ENCODE measurements around the gene TMPRSS6.

TMPRSS6 gene

GRCh38 chr22:37049224-37049623 is 60.3 kb downstream of the TMPRSS6 start:
- no peak for DNase-seq

GRCh38 chr22:37048133-37048532 is 61.4 kb downstream of the TMPRSS6 start:
- DNase-seq: no peak

DNA sequence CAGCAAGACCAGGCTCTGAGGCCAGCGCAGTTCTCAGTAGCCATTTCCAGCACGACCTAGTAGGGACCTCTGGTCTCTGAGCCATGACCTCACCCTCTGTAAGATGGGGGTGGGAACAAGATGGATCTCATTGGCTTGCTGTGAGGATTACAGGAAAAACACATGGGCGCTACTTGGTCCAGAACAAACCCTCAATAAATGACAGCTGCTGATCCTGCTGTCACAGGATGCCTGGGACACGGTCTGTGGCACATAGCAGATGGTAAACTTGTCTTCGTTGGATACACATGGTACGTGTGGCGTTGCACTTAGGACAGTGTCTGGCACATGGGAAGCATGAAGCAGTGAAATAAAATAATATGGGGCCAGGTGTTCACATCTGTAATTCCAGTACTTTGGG is 62.5 kb downstream of the TMPRSS6 start:
- no peak for DNase-seq

- DNase-seq: no peak
Observed at GRCh38 chr22:37046589-37046988, 62.9 kb downstream of the TMPRSS6 start.

- no peak for DNase-seq
Observed at GRCh38 chr22:37045958-37046357, 63.6 kb downstream of the TMPRSS6 start.

- DNase-seq: no peak
Observed at GRCh38 chr22:37044634-37045625, 64.6 kb downstream of the TMPRSS6 start.

DNA sequence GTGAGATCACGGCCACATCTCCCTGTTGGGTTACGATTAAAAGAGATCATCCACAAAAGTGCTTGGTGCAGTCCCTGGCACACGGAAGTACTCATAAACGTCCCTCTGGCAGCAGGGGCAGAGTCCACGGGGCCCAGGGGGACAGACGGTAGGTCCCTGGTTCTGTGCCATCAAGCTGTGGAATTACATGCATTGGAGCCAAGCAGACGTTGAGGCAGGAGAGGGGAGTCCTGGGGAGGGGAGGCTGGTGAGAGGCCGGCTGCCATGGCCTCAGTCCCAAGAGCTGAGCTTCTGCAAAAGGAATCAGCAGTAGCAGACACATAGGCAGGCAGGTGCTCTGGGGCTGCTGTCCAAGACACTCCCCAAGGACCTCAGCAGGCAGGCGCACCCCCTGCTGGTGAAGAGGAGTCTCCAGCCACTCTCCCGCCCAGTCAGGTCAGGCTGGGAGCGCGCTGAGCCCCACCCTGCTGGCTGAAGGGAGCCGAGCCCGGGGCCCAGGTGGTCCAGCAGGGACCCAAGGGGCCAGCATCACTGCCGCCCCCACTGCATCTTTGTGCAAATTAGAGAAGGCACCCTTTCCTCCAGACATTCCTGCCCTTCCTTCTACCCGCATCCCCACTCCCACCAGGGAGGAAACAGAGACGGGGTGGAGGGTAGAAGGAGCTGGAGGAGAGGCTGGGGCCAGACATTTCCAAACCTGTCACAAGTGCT is 65.5 kb downstream of the TMPRSS6 start:
- DNase-seq: no peak

DNA sequence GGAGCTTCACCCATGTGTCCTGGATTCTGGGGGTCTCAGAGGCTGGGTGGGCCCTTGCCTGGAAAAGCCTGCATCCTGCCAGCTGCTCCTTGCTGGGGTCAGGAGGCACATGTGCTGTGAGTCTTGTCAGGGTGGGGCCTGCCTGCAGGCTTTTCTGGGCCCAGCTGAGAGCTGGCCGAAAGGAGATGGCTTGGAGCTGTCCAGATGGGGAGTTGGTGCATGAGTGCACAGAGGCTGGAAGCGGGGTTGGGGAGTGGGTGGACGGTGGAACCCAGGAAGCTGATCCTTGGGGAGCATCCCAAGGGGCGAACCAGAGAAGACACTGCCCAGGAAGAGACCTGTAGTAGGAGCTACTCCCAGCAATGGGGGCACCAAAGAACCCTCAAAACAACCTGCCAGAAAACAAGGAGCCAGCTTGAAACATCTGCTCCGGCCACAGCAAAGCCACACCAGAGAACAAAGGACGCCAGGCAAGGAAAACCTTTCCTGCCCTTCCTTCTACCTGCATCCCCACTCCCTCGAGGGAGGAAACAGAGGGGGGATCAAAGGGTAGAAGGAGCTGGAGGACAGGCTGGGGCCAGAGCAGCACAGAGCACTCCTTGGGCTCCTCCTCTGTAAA is 66.2 kb downstream of the TMPRSS6 start:
- DNase-seq: no peak

- DNase-seq: no peak
Observed at GRCh38 chr22:37039466-37039865, 70.0 kb downstream of the TMPRSS6 start.

- no peak for DNase-seq
Observed at GRCh38 chr22:37037669-37038068, 71.8 kb downstream of the TMPRSS6 start.

GRCh38 chr22:37036655-37037377 is 72.7 kb downstream of the TMPRSS6 start:
- DNase-seq: no peak

- DNase-seq: no peak
Observed at GRCh38 chr22:37033605-37034430, 75.7 kb downstream of the TMPRSS6 start.

DNA sequence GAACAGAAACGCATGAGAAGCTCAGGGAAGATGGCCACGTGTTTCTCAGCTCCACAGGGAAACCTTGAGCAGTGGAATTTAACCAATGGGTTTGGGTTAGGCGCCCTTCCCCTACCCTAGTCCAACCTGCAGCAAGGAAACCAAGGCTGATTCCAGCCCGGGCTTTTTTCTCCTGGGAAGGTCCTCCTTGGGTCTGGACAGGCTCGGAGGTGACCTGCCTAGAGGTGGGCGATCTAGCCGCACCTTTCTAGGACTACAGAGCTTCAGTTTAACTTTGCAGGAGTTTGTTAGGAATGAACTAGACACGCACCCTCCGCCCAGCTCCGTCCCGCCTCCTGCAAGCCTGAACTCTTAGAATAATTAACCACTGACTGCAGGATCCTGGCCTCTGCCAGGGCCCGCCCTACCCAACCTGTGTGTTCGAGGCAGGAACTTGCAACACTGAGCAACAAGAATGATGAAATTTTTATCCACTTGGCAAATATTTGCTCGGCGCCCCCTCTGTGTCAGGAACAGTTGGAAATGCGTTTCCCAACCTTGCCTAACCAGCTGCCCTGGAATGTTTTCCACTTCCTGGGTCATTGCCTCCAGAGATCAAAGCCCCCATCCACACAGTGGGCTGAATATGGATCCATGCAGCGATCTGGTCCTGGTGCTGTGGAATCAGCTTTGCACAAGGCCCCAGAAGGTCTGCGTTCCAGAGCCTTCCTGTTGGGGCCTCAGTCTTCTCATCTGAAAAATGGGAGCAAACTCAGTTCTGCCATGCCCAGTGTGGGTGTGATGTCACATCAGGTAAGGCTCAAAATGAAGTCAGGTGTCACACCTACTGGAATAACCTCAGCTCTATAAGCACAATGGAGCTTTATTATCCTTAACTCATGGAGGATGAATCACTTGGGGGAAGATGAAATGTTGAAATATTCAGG is 76.7 kb downstream of the TMPRSS6 start:
- no peak for DNase-seq

DNA sequence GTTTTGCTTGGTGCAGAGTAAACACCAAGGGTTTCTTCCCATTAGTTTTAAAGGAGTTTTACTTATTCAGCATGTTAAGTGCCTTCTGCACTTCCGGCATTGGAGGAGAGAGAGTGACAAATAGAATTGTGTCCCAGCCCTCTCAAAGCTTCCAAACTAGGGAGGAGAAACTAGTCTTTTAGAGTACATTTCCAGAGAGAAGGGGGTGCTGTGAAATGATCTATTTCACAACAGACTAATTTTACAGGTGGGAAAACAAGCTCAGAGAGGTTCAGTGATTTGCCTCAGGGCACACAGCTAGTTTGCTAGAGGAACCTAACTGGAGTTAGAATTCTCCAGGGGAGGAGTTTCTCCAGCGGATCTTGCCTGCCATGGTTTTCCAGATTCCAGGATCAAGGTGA is 77.4 kb downstream of the TMPRSS6 start:
- no peak for DNase-seq

DNA sequence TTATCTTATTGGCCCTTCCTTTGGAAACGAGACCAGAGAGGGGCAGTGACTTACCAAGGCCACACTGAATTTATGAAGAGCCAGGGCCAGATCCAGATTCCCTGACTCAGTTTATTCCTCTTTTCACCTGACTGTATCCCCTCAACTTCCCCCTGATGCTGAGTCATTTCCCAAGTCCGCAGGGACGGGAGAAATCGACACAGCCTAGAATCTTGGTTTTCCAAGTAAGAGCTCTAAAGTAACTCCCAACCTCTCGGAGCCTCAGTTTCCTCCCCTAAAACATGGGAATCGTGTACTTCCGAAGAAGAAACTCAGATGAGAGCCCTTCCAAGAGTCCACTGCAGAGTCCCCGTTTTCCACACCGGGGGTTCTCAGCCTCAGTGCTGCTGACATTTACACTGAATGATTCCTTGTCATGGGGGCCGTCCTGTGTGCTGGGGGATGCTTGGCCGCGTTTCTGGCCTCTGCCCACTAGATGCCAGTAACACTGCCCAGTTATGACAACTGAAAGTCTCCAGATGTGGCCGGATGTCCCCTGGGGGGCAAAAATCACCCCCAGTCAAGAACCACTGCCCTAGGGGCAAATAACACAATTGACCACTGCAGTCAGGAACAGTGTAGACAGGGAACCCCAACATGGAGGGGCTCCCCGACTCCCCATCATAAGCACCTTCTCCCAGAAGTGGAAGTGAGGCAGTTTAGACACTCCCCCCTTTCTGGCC is 78.8 kb downstream of the TMPRSS6 start:
- DNase-seq: no peak

DNA sequence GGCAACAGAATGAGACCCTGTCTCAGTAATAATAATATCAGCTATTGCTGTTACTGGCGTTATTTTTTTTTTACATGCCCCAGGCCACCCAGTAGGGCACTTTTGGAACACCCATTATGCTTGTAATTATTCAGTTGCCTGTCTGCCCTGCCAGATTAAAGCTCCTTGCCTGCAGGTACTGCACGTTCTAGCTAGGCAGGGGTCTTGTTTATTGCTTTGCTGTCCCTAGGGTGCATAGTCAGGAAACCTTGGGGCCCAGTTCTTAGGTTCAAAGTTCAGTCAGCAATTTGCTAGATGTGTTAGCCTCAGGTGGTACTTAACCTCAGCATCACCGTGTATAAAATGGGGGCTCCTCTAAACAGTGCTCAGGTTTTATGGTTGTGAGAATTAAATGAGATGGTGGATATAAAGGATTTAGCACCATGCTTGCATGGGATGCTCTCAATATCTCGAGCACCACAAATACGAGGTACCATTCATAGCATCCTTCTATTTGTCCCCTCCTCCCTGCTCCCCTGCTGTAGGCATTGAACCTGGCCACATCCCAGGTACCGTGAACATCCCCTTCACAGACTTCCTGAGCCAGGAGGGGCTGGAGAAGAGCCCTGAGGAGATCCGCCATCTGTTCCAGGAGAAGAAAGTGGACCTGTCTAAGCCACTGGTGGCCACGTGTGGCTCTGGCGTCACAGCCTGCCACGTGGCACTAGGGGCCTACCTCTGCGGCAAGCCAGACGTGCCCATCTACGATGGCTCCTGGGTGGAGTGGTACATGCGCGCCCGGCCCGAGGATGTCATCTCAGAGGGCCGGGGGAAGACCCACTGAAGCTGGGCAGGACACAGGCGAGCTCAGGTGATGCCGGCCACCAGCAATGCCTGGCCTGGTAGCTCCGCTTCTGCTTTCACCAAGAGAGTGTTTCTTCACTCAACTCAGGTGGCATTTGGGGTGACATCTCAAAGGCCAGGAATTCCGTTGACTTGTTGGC is 80.5 kb downstream of the TMPRSS6 start:
- DNase-seq: no peak

- DNase-seq: no peak
Observed at GRCh38 chr22:37027556-37027955, 82.0 kb downstream of the TMPRSS6 start.

DNA sequence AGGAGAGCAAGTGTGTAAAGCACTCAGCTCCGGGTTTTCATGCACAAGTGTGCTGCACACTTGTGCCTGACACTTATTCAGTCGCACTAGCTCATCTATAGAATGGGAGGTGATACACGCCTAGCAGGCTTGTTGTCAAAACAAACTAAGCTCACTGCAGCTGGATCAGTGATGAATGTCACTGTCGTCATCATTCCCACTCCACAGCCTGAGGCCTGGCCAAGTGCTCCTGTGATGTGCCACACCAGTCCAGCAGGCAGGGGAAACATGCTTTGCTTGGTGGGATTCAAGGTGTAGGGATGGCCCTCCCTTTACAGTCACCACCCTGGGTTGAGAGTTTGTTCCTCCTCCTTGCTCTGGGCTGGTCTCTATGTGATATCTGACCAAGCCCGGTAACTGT is 83.2 kb downstream of the TMPRSS6 start:
- DNase-seq: no peak

Data from activated gamma-delta T cell (primary cell).